ENCODE measurements around the gene HPS1. TPM values are rescaled to one million over a fixed set of nuclear protein-coding genes. Genes with fewer than 3 reads are reported as not detected.

HPS1 gene
- total RNA-seq, 4 donors from 2014 or later, result 46.5 to 83.5 (median 67.5) TPM

- H3K4me3 ChIP-seq, result no peak overlapping the region
- H3K27me3 ChIP-seq, result no peaks in the 10 kb centered on the region
- H3K4me1 ChIP-seq, result peaks cover 36% of the 10 kb centered on the region
- H3K36me3 ChIP-seq, result no peaks in the 10 kb centered on the region
- H3K27ac ChIP-seq, result no peak overlapping the region
- DNase-seq (ENCODE audit: low spot score in 2 of 2), result no peak
- WGBS, result 59% methylated on average over 7 of the region's 7 CpGs
- no peaks in the 10 kb centered on the region for H3K9me3 ChIP-seq
- TF ChIP-seq EP300 (IDR thresholded peaks at IDR 0.05), result no peak
Measured at GRCh38 chr10:98369801-98370200, 76.9 kb downstream of the HPS1 start.

GRCh38 chr10:98368644-98369043 lies 78.1 kb downstream of the HPS1 start:
- Histone ChIP-seq H3K4me1 (peaks cover 33% of the 10 kb centered on the region), H3K36me3 (no peaks in the 10 kb centered on the region), H3K4me3 (no peak overlapping the region), H3K9me3 (no peaks in the 10 kb centered on the region), H3K27me3 (no peaks in the 10 kb centered on the region), H3K27ac (no peak overlapping the region)
- TF ChIP-seq POLR2AphosphoS5 (IDR thresholded peaks at IDR 0.05) (no peak), POLR2A (IDR thresholded peaks at IDR 0.05) (no peak), EP300 (IDR thresholded peaks at IDR 0.05) (no peak), CTCF (IDR thresholded peaks at IDR 0.05) (no peak)
- WGBS, result 88% methylated on average over 2 of the region's 2 CpGs
- DNase-seq (ENCODE audit: low spot score in 2 of 2), result no peak

GRCh38 chr10:98367604-98368451 lies 78.9 kb downstream of the HPS1 start:
- no peaks in the 10 kb centered on the region for H3K9me3 ChIP-seq
- H3K27ac ChIP-seq, result no peak overlapping the region
- WGBS, result 77% methylated on average over 19 of the region's 19 CpGs
- H3K36me3 ChIP-seq, result no peaks in the 10 kb centered on the region
- no peak overlapping the region for H3K4me3 ChIP-seq
- no peaks in the 10 kb centered on the region for H3K27me3 ChIP-seq
- no peak for TF ChIP-seq POLR2AphosphoS5 (IDR thresholded peaks at IDR 0.05)
- no peak for TF ChIP-seq CTCF (IDR thresholded peaks at IDR 0.05)
- no peak for TF ChIP-seq POLR2A (IDR thresholded peaks at IDR 0.05)
- no peak for TF ChIP-seq EP300 (IDR thresholded peaks at IDR 0.05)
- no peak for DNase-seq (ENCODE audit: low spot score in 2 of 2)
- peaks cover 33% of the 10 kb centered on the region for H3K4me1 ChIP-seq

Other genes starting within 250 kb of the HPS1 start
- gene LOXL4, start 178.7 kb downstream of the HPS1 start, total RNA-seq, result 1 to 10 TPM; 1.6 to 2.3 (median 1.7) TPM
- gene PYROXD2, start 31.8 kb downstream of the HPS1 start, total RNA-seq, result 10 to 100 TPM in 1 of 4 donors, 1 to 10 TPM in 3; 4.3 to 20.3 (median 5.2) TPM